GM12878 (cell line): ENCODE measurements around the gene SOX5.

Experiments used
- ATF3 ChIP-seq: IDR thresholded peaks from 2 replicates; pipeline ENCODE4 v1.6.1; 2011; ENCODE audit warnings: low read depth, mild to moderate bottlenecking, low read length, moderate library complexity, borderline replicate concordance; ENCODE audit errors: extremely low read depth
- CTCF ChIP-seq, 3 experiments: IDR thresholded peaks in 2 of 3; conservative IDR thresholded peaks in 1 of 3; 2 replicates each; pipeline ENCODE4 v1.5.1; 2011; ENCODE audit warnings: low read depth in 3 of 3, low read length in 3 of 3, mild to moderate bottlenecking in 3 of 3, control low read depth in 2 of 3, moderate library complexity in 2 of 3, inconsistent platforms in 1 of 3, mixed read lengths in 1 of 3; ENCODE audit not compliant: control insufficient read depth in 2 of 3, insufficient read depth in 1 of 3; ENCODE audit errors: extremely low read depth in 1 of 3
- DPF2 ChIP-seq: fragments of 450-650 bp; IDR thresholded peaks from 2 replicates; pipeline ENCODE4 v1.6.1; 2017; ENCODE audit warnings: mild to moderate bottlenecking
- EP300 ChIP-seq, 2 experiments: fragments of 150-350 bp in 1 of 2; IDR thresholded peaks; 2 replicates each; pipeline ENCODE4 v1.6.1; 2011 to 2012; ENCODE audit warnings: low read depth in 2 of 2, low read length in 2 of 2, borderline replicate concordance in 1 of 2, improper control_type of control experiment in 1 of 2, inconsistent platforms in 1 of 2; ENCODE audit not compliant: control insufficient read depth in 1 of 2
- EZH2 ChIP-seq: IDR thresholded peaks from 2 replicates; pipeline ENCODE4 v1.6.1; 2012; ENCODE audit warnings: low read depth, mild to moderate bottlenecking, control low read depth, inconsistent platforms, low read length, borderline replicate concordance; ENCODE audit not compliant: control insufficient read depth
- FOXK2 ChIP-seq: fragments of 450-650 bp; IDR thresholded peaks from 2 replicates; pipeline ENCODE4 v1.6.1; 2017; ENCODE audit warnings: mild to moderate bottlenecking, moderate library complexity
- FOXM1 ChIP-seq: IDR thresholded peaks from 2 replicates; pipeline ENCODE4 v1.6.1; 2012; ENCODE audit warnings: low read depth, mild to moderate bottlenecking, inconsistent platforms, low read length, moderate library complexity
- NR2F1 ChIP-seq: fragments of 450-650 bp; conservative IDR thresholded peaks from 2 replicates; pipeline ENCODE4 v1.6.1; 2017; ENCODE audit warnings: mild to moderate bottlenecking
- RFX5 ChIP-seq: IDR thresholded peaks from 2 replicates; pipeline ENCODE4 v1.6.1; 2011; ENCODE audit warnings: low read depth, low read length, improper control_type of control experiment
- SIN3A ChIP-seq: IDR thresholded peaks from 2 replicates; pipeline ENCODE4 v1.6.1; 2012; ENCODE audit warnings: low read depth, low read length, improper control_type of control experiment
- SUZ12 ChIP-seq: fragments of 200-600 bp; sonication (generic); IDR thresholded peaks from one replicate; pipeline ENCODE4 v1.6.1; 2018; ENCODE audit warnings: antibody characterized with exemption, mild to moderate bottlenecking; ENCODE audit not compliant: unreplicated experiment
- TAF1 ChIP-seq: IDR thresholded peaks from 2 replicates; pipeline ENCODE4 v1.6.1; 2011; ENCODE audit warnings: mild to moderate bottlenecking, low read depth, low read length, borderline replicate concordance
- USF2 ChIP-seq: IDR thresholded peaks from 2 replicates; pipeline ENCODE4 v1.6.1; 2011; ENCODE audit warnings: low read depth, low read length, improper control_type of control experiment, borderline replicate concordance

- TF ChIP-seq ATF3 (no peak), FOXK2 (no peak), RFX5 (no peak), SIN3A (no peak), CTCF (IDR thresholded peaks at IDR 0.05 in 2 of 3, conservative IDR thresholded peaks at IDR 0.05 in 1 of 3; ENCODE audit: control insufficient read depth in 2 of 3, extremely low read depth in 1 of 3, insufficient read depth in 1 of 3, low read depth in 3 of 3, low read length in 3 of 3) (no peak), USF2 (no peak), SUZ12 (no peak), NR2F1 (no peak), TAF1 (no peak), DPF2 (no peak), FOXM1 (no peak), EP300 (IDR thresholded peaks at IDR 0.05; ENCODE audit: borderline replicate concordance in 1 of 2, control insufficient read depth in 1 of 2, low read depth in 2 of 2, low read length in 2 of 2) (no peak), EZH2 (no peak)
Observed at GRCh38 chr12:23722655-23723054, 226.8 kb downstream of the SOX5 start.
